ENCODE results near the gene EHMT1. TPM values are rescaled to one million over a fixed set of nuclear protein-coding genes. Genes with fewer than 3 reads are reported as not detected.

Gene EHMT1
- total and polyA plus RNA-seq, 2 donors (not counting 1 experiment from before 2014, with no cell fraction given), result 101 to 394 TPM

DNA sequence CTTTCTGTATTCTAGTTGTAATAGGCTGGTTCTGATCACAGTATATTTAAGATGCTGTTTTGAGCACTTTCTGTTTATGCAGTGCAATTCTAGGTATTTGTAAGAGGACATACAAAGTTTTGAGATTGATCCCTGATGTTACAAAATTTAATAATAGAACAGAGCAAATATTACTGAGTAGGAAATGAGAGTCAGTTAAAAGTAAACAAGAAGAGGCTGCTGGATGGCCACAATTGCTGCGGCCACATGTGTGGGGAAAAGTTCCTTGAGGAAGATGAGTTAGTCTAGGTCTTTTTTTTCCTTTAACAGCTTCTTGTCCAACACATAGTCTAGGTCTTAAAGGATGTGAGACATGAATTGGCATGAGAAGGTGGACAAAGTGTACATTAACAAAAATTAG lies 11.3 kb downstream of the EHMT1 start:
- H3K4me3 Mint-ChIP-seq, result peak overlapping the region; percentile 0
- TF ChIP-seq, protein P1, sequence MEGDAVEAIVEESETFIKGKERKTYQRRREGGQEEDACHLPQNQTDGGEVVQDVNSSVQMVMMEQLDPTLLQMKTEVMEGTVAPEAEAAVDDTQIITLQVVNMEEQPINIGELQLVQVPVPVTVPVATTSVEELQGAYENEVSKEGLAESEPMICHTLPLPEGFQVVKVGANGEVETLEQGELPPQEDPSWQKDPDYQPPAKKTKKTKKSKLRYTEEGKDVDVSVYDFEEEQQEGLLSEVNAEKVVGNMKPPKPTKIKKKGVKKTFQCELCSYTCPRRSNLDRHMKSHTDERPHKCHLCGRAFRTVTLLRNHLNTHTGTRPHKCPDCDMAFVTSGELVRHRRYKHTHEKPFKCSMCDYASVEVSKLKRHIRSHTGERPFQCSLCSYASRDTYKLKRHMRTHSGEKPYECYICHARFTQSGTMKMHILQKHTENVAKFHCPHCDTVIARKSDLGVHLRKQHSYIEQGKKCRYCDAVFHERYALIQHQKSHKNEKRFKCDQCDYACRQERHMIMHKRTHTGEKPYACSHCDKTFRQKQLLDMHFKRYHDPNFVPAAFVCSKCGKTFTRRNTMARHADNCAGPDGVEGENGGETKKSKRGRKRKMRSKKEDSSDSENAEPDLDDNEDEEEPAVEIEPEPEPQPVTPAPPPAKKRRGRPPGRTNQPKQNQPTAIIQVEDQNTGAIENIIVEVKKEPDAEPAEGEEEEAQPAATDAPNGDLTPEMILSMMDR (IDR thresholded peaks at IDR 0.05), result no peak
- no peak for TF ChIP-seq EZH2 (IDR thresholded peaks at IDR 0.05; ENCODE audit: borderline replicate concordance, insufficient read depth, low read depth, low read length, poor library complexity, severe bottlenecking)
- CTCF ChIA-PET, result interaction anchor here (0.9 kb wide), 1 partner anchor 11 kb away, joined by 3 read pairs; the partner anchor contains the start of gene EHMT1
- 60% methylated on average over 1 of the region's 1 CpG for WGBS (ENCODE audit: insufficient coverage)
- Histone ChIP-seq H3K27me3 (replicated peaks in 1 of 4; ENCODE audit: control extremely low read depth in 1 of 4, control insufficient read depth in 3 of 4, insufficient read depth in 4 of 4, low read length in 3 of 4) (no peaks in the 10 kb centered on the region), H3K9me3 (ENCODE audit: control extremely low read depth in 1 of 3, control insufficient read depth in 2 of 3, insufficient read depth in 1 of 3, low read length in 2 of 3) (no peaks in the 10 kb centered on the region), H3K4me2 (replicated peaks; ENCODE audit: low read depth, low read length, poor library complexity, severe bottlenecking) (peak overlapping the region; percentile 2), H4K20me1 (ENCODE audit: control insufficient read depth, insufficient read depth, low read length, poor library complexity, severe bottlenecking) (peaks cover 66% of the 10 kb centered on the region), H3K36me3 (replicated peaks in 1 of 2; ENCODE audit: control extremely low read depth in 1 of 2, control insufficient read depth in 1 of 2, extremely low read depth in 1 of 2, insufficient read depth in 2 of 2, low read length in 1 of 2) (no peaks in the 10 kb centered on the region), H3K27ac (ENCODE audit: low read length in 2 of 2) (no peak overlapping the region), H3K9ac (ENCODE audit: low read length) (no peak overlapping the region), H3K4me3 (ENCODE audit: control extremely low read depth in 1 of 5, extremely low read depth in 1 of 5, insufficient read depth in 1 of 5, low read depth in 2 of 5, low read length in 4 of 5) (no peak overlapping the region), H2AFZ (ENCODE audit: insufficient read depth, low read depth, low read length, poor library complexity, severe bottlenecking) (no peak overlapping the region), H3K4me1 (ENCODE audit: control insufficient read depth in 2 of 2, insufficient read depth in 2 of 2, low read length in 2 of 2) (peaks cover 33 to 61% of the 10 kb centered on the region in 2 donors), H3K79me2 (ENCODE audit: control insufficient read depth, insufficient read depth, low read length) (peaks cover 97% of the 10 kb centered on the region)
- no peaks in the 10 kb centered on the region for H3K9me3 Mint-ChIP-seq (ENCODE audit: insufficient read depth)
- DNase-seq, result no peak
- no peak for ATAC-seq (ENCODE audit: low read depth)
- intact Hi-C loops (cut with micrococcal nuclease), result no loop called here
- peaks cover 59% of the 10 kb centered on the region for H3K4me1 Mint-ChIP-seq
- POLR2A ChIA-PET, result no interaction called here
- no peaks in the 10 kb centered on the region for H3K27me3 Mint-ChIP-seq
- peak overlapping the region; percentile 11 for H3K27ac Mint-ChIP-seq

DNA sequence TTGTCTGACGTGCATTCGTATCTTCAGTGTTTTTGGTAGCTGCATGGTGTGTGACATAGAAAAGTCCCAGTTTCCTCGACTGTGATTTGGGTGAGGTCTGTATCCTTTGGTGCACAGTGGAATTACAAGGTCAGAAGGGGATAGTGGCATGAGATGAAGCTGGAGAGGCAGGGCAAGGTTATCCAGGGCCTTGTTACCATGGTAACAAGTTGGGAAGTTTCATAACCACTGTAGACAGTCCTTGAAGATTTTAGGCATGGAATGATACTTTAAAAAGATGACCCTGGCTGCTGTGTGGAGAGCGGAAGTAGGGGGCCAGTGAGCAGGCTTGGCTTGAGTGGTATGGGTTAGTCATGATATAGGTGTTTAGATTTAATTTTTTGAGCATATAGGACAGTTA lies 11.9 kb downstream of the EHMT1 start:
- ATAC-seq (ENCODE audit: low read depth) (no peak), DNase-seq (no peak)
- H3K4me1 ChIP-seq (ENCODE audit: control insufficient read depth in 2 of 2, insufficient read depth in 2 of 2, low read length in 2 of 2), result peaks cover 30 to 56% of the 10 kb centered on the region in 2 donors
- TF ChIP-seq, protein P1 (IDR thresholded peaks at IDR 0.05), result no peak
- no peak for TF ChIP-seq EZH2 (IDR thresholded peaks at IDR 0.05; ENCODE audit: borderline replicate concordance, insufficient read depth, low read depth, low read length, poor library complexity, severe bottlenecking)
- ChIA-PET CTCF (interaction anchor here (0.9 kb wide), 1 partner anchor 12 kb away, joined by 3 read pairs; the partner anchor contains the start of gene EHMT1), POLR2A (no interaction called here)
- H3K36me3 ChIP-seq (replicated peaks in 1 of 2; ENCODE audit: control extremely low read depth in 1 of 2, control insufficient read depth in 1 of 2, extremely low read depth in 1 of 2, insufficient read depth in 2 of 2, low read length in 1 of 2), result no peaks in the 10 kb centered on the region
- no peak overlapping the region for H3K9ac ChIP-seq (ENCODE audit: low read length)
- H3K4me1 Mint-ChIP-seq, result peaks cover 54% of the 10 kb centered on the region
- H3K27ac Mint-ChIP-seq, result peak overlapping the region; percentile 1
- peaks cover 94% of the 10 kb centered on the region for H3K79me2 ChIP-seq (ENCODE audit: control insufficient read depth, insufficient read depth, low read length)
- H4K20me1 ChIP-seq (ENCODE audit: control insufficient read depth, insufficient read depth, low read length, poor library complexity, severe bottlenecking), result peaks cover 63% of the 10 kb centered on the region
- H3K27me3 ChIP-seq (replicated peaks in 1 of 4; ENCODE audit: control extremely low read depth in 1 of 4, control insufficient read depth in 3 of 4, insufficient read depth in 4 of 4, low read length in 3 of 4), result no peaks in the 10 kb centered on the region
- intact Hi-C loops (cut with micrococcal nuclease), result no loop called here
- no peak overlapping the region for H3K4me2 ChIP-seq (replicated peaks; ENCODE audit: low read depth, low read length, poor library complexity, severe bottlenecking)
- no peaks in the 10 kb centered on the region for H3K9me3 ChIP-seq (ENCODE audit: control extremely low read depth in 1 of 3, control insufficient read depth in 2 of 3, insufficient read depth in 1 of 3, low read length in 2 of 3)
- H3K4me3 Mint-ChIP-seq, result peak overlapping the region; percentile 41
- no peaks in the 10 kb centered on the region for H3K9me3 Mint-ChIP-seq (ENCODE audit: insufficient read depth)
- 74% methylated on average over 4 of the region's 4 CpGs for WGBS (ENCODE audit: insufficient coverage)
- H3K27me3 Mint-ChIP-seq, result no peaks in the 10 kb centered on the region
- H3K4me3 ChIP-seq (ENCODE audit: control extremely low read depth in 1 of 5, extremely low read depth in 1 of 5, insufficient read depth in 1 of 5, low read depth in 2 of 5, low read length in 4 of 5), result no peak overlapping the region
- H3K27ac ChIP-seq (ENCODE audit: low read length in 2 of 2), result no peak overlapping the region
- no peak overlapping the region for H2AFZ ChIP-seq (ENCODE audit: insufficient read depth, low read depth, low read length, poor library complexity, severe bottlenecking)
